Activated CD4-positive, alpha-beta T cell treated with anti-CD3 and anti-CD28 coated beads, Interleukin-2, amount 10 ng/mL, durations not matched to agents 7 days and 5 days (primary cell): ENCODE results near the gene SUMO2. TPM values are rescaled to one million over a fixed set of nuclear protein-coding genes. Genes with fewer than 3 reads are reported as not detected.
A peak's percentile ranks its signal among the peaks of the same experiment; 100 is the strongest.
"Not testable (repeated sequence)": the region's sequence is repeated elsewhere in the genome, so short reads cannot be mapped to it uniquely, and the experiment has no call there.

Source experiments
- CTCF ChIA-PET: fragments of 350-600 bp; sonication (Branson Sonifier 250); formaldehyde crosslinking; loops from one replicate; lab custom pipeline; 2021; ENCODE audit warnings: antibody characterized with exemption; lab: Charles Lee
- POLR2A ChIA-PET: fragments of 350-600 bp; sonication (Branson Sonifier 250); formaldehyde crosslinking; loops from one replicate; lab custom pipeline; 2021; ENCODE audit warnings: antibody characterized with exemption; lab: Charles Lee
- DNase-seq: peaks from one replicate; pipeline ENCODE4 v3.0.0-alpha.2; 2020
- H3K27ac Mint-ChIP-seq: one replicate; pipeline ENCODE4 v1.8.0; 2021; ENCODE audit warnings: mild to moderate bottlenecking, moderate library complexity, mixed read lengths
- H3K27me3 Mint-ChIP-seq: one replicate; pipeline ENCODE4 v1.8.0; 2021; ENCODE audit warnings: mixed read lengths
- H3K36me3 Mint-ChIP-seq: one replicate; pipeline ENCODE4 v1.8.0; 2021; ENCODE audit warnings: low read depth, mixed read lengths
- H3K4me1 Mint-ChIP-seq: one replicate; pipeline ENCODE4 v1.8.0; 2021; ENCODE audit warnings: mixed read lengths
- H3K4me3 Mint-ChIP-seq: one replicate; pipeline ENCODE4 v1.8.0; 2021; ENCODE audit warnings: mild to moderate bottlenecking, moderate library complexity, mixed read lengths
- H3K9me3 Mint-ChIP-seq: one replicate; pipeline ENCODE4 v1.8.0; 2021; ENCODE audit warnings: mixed read lengths
- total RNA-seq, 2 experiments: library from RNA; stranded (reverse); gene quantifications; one replicate each; pipeline ENCODE4 v1.2.3, GENCODE V29; 2021

Gene SUMO2
- total RNA-seq, 2 experiments from 2014 or later: 527 to 642 TPM

DNA sequence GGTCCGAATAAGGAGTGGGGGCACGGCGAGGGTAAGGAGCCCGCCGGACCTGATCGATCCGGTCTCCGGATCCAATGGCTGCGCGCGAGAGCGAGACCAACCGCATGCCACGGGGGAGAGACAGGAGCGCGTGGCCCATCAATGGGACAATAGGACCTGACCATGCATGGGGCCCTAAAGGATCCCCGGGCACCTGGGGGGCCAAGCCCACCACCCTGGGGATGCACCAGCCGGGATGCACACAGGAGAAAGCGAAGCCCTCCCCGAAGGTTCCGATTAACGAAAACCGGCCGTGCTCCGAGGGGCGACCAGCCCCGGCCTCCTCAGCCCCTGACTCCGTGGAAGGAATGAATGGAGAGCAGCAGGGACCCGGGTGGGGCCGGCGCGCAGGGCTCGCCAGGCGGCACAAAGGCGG lies 29.0 kb downstream of the SUMO2 start:
- H3K9me3 Mint-ChIP-seq: no peaks in the 10 kb centered on the region
- peak overlapping the region; percentile 92 for H3K4me3 Mint-ChIP-seq
- peak; percentile 34 for DNase-seq
- CTCF ChIA-PET: interaction anchor here (1.1 kb wide), 1 partner anchor 14 kb away, joined by 3 read pairs; no protein-coding TSS in a partner anchor
- peak overlapping the region; percentile 91 for H3K27ac Mint-ChIP-seq
- H3K27me3 Mint-ChIP-seq: no peaks in the 10 kb centered on the region
- H3K4me1 Mint-ChIP-seq: peaks cover 39% of the 10 kb centered on the region
- peaks cover 15% of the 10 kb centered on the region for H3K36me3 Mint-ChIP-seq
- POLR2A ChIA-PET: no interaction called here

DNA sequence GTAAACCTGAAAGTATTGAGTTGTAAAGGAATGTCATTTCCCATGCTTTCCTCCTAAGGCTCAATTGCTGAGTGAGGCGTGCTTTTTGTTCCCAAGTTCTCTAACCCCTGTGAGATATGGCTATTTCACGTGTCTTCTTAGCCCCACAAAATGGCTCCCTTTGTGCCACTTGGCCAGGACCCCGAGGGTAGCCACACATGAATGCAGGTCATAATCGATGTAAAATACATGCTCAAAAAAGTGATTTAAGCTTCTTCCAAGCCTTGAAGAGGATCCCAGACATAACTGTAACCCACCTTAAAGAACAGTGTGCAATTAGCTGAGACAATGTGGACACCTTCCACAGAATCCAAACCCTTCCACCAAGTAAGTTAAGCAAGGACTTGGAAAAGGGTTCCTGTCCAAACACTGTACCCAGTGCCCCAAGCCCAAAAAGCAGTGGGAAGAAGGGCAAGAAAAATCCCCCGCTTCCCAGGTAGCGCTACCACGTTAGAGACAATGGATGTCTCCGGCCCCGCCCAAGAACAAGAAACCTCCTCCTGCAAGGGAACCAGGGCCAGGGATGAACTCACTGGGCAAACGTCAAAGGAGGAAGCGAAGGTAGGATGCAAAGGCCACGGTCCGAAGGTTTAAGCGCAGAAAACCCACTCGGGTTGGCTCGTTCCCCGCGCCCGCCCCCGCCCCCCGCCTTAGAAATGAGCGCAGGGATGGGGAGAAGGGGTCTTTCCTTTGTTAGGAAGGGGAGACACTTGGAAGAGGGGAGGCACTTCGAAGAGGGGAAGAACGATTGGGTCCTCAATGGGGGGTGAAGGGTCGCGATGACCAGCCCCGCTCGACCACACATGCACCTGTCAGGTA lies 29.6 kb downstream of the SUMO2 start:
- H3K9me3 Mint-ChIP-seq: no peaks in the 10 kb centered on the region
- ChIA-PET POLR2A (interaction anchor here (0.6 kb wide), 1 partner anchor 19 kb away, joined by 3 read pairs; no protein-coding TSS in a partner anchor), CTCF (interaction anchor here (0.7 kb wide), 1 partner anchor 39 kb away, joined by 3 read pairs; no protein-coding TSS in a partner anchor)
- peak overlapping the region; percentile 92 for H3K4me3 Mint-ChIP-seq
- H3K36me3 Mint-ChIP-seq: peaks cover 21% of the 10 kb centered on the region
- H3K27me3 Mint-ChIP-seq: no peaks in the 10 kb centered on the region
- peak overlapping the region; percentile 91 for H3K27ac Mint-ChIP-seq
- DNase-seq: peak; percentile 40
- peaks cover 45% of the 10 kb centered on the region for H3K4me1 Mint-ChIP-seq

DNA sequence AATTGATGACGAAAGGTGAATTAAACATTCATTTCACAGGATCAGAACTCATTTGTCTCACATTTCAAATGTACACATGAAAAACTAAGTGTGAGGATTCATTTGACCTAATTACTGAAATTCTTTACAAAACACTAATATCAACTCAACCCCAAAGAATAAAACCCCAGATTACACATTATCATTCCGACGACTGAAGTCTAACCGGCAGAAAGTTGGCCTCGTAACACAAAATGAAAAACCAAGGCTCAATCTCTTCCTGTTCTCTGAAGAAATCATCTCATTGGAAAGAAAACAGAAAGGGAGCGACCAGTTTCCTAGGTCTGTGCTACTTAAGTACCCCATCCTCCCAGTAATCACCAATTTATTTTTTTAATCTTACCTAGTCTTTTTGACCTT lies 30.2 kb downstream of the SUMO2 start:
- CTCF ChIA-PET: interaction anchor here (0.7 kb wide), 1 partner anchor 38 kb away, joined by 3 read pairs; no protein-coding TSS in a partner anchor
- peak overlapping the region; percentile 91 for H3K27ac Mint-ChIP-seq

DNA sequence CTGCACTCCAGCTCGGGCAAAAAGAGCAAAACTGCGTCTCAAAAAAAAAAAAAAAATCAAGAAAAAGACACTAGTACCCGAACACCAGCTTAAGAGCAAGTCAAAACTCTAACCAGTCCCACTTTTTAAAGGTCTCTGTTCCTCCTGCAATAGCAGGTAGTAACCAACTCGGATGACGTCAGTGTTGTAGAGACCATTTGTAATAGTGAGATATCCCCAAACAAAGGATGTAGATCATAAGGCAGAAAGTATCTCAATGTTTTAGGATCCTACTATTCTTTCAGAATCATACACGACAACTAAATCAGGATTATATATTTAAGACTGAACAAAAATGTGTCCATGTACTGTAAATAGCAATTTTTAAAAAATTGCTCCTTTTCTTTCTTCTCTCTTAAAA lies 30.8 kb downstream of the SUMO2 start:
- peaks cover 32% of the 10 kb centered on the region for H3K36me3 Mint-ChIP-seq
- H3K27ac Mint-ChIP-seq: peak overlapping the region; percentile 36
- H3K27me3 Mint-ChIP-seq: no peaks in the 10 kb centered on the region
- peak overlapping the region; percentile 92 for H3K4me3 Mint-ChIP-seq
- CTCF ChIA-PET: interaction anchor here (0.6 to 0.9 kb wide), 3 partner anchors 16 to 265 kb away, joined by 3 to 4 read pairs (median 3); no protein-coding TSS in a partner anchor
- peaks cover 52% of the 10 kb centered on the region for H3K4me1 Mint-ChIP-seq
- H3K9me3 Mint-ChIP-seq: no peaks in the 10 kb centered on the region
- no peak for DNase-seq
- POLR2A ChIA-PET: no interaction called here

More for the DNA sequence above, 30.2 kb downstream of the SUMO2 start:
- peaks cover 28% of the 10 kb centered on the region for H3K36me3 Mint-ChIP-seq
- DNase-seq: no peak
- peak overlapping the region; percentile 92 for H3K4me3 Mint-ChIP-seq
- no peaks in the 10 kb centered on the region for H3K27me3 Mint-ChIP-seq
- POLR2A ChIA-PET: interaction anchor here (0.6 kb wide), 1 partner anchor 19 kb away, joined by 3 read pairs; no protein-coding TSS in a partner anchor
- H3K9me3 Mint-ChIP-seq: no peaks in the 10 kb centered on the region
- peaks cover 48% of the 10 kb centered on the region for H3K4me1 Mint-ChIP-seq

DNA sequence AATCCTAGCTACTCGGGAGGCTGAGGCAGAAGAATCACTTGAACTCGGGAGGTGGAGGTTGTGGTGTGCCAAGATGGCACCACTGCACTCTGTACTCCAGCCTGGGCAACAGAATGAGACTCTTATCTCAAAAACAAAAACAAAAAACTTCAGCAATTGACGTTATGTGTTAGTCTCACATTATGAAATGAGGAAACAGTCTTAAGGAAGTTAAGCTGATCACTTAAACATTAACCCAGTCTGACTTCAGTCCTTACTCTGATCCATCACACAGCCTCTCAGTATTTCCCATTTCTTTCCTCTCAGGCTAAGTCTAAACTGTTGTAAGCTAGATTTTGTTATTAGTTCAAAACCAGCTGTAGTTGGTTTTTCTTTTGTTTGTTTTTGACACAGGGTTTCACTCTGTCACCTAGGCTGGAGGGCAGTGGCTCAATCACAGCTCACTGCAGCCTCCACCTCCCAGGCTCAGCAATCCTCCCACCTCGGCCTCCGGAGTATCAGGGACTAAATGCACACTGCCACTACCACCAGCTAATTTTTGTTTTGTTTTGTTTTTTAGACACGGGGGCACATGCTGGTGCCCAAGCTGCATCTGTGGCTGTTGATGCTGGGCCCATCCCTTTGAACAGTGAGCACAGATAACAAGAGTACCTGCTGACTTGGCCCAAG lies 34.7 kb downstream of the SUMO2 start:
- Mint-ChIP-seq H3K4me1 (peaks cover 35% of the 10 kb centered on the region), H3K27ac (no peak overlapping the region), H3K4me3 (no peak overlapping the region), H3K9me3 (no peaks in the 10 kb centered on the region), H3K36me3 (peaks cover 52% of the 10 kb centered on the region), H3K27me3 (no peaks in the 10 kb centered on the region)
- POLR2A ChIA-PET: no interaction called here
- DNase-seq: no peak
- CTCF ChIA-PET: interaction anchor here (0.6 to 1.8 kb wide), 4 partner anchors 17 to 99 kb away, joined by 4 to 10 read pairs (median 5); partner anchors contain the start of gene NT5C

DNA sequence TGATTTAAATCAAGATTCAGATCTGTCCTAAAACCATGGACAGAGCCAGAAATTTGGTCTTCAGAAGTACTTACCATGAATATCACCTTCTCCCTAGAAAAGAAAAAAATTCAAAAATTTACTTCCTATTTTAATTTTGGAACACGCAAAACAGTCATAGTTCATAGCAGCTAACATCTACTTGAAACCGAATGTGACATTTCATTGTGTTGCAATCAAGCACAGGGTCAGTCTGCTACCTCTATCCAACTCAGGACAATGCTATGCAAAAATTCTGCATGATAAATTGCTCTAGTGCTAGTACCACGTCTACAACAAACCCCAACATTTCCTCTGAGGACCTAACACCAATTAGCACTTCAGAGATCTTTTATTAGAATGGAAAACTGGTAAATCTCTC lies 36.2 kb downstream of the SUMO2 start:
- peaks cover 53% of the 10 kb centered on the region for H3K36me3 Mint-ChIP-seq
- H3K27me3 Mint-ChIP-seq: no peaks in the 10 kb centered on the region
- H3K4me1 Mint-ChIP-seq: peaks cover 26% of the 10 kb centered on the region
- ChIA-PET POLR2A (no interaction called here), CTCF (interaction anchor here (1.9 to 2.2 kb wide), 2 partner anchors 15 to 33 kb away, joined by 5 to 12 read pairs; partner anchors contain the start of gene NT5C)
- H3K4me3 Mint-ChIP-seq: no peak overlapping the region
- H3K27ac Mint-ChIP-seq: no peak overlapping the region
- DNase-seq: no peak
- no peaks in the 10 kb centered on the region for H3K9me3 Mint-ChIP-seq

DNA sequence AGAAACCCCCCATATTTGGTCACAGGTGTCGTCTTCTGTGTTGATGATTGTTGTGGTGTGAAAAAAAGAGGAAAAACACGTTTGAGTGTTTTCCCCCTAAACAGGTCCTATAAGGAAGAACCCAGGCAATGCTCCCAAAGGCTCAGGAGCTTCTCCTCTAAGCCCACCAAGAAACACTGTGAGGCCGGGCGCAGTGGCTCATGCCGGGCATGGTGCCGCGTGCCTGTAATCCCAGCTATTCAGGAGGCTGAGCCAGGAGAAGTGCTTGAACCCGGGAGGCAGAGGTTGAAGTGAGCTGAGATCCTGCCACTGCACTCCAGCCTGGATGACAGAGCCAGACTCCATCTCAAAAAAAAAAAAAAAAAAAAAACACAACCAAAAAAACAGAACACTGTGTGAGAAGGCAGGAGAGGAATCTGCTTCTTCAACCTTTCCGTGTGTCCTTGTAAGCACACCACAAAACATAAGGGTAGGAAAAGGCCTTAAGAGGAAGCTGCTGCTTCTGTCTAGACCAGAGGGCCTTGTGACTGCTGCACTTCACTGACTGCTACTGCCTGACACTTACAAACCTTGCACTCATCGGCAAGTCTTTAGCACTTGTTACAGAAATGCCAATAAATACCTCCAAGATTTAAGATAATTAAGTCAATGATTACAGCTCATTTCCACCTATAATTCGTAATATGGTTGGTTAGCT lies 37.8 kb downstream of the SUMO2 start:
- H3K36me3 Mint-ChIP-seq: peaks cover 68% of the 10 kb centered on the region
- H3K27me3 Mint-ChIP-seq: no peaks in the 10 kb centered on the region
- ChIA-PET POLR2A (no interaction called here), CTCF (interaction anchor here (0.5 to 2.2 kb wide), 10 partner anchors 10 to 125 kb away, joined by 3 to 12 read pairs (median 4); partner anchors contain the start of gene NT5C)
- H3K4me1 Mint-ChIP-seq: peaks cover 39% of the 10 kb centered on the region
- no peaks in the 10 kb centered on the region for H3K9me3 Mint-ChIP-seq
- DNase-seq: no peak
- no peak overlapping the region for H3K4me3 Mint-ChIP-seq
- no peak overlapping the region for H3K27ac Mint-ChIP-seq

DNA sequence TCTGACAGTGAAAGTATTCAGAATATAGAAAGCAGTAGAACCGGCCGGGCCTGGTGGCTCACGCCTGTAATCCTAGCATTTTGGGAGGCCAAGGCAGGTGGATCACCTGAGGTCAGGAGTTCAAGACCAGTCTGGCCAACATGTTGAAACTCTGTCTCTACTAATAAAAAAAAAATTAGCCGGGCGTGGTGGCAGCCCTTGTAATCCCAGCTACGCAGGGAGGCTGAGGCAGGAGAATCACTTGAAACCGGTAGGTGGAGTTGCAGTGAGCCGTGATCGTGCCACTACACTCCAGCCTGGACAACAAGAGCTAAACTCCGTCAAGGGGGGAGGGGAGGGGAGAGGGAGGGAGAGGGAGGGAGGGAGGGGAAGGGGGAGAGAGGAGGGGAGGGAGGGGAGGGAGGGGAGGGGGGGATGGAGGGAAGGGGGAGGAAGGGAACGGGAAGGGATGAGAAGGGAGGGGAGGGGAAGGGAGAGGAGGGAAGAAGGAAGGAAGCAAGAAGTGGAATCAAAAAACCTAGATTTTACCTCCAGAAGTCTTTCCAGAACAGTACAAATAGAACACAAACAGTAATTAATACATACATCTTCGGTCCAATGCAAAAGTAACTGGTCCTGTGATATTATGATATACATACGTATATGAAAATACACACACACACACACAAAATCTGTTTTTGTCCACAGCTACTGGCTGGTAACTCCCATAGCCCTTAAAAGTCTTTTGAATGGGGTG lies 40.4 kb downstream of the SUMO2 start:
- Mint-ChIP-seq H3K27ac (no peak overlapping the region), H3K27me3 (no peaks in the 10 kb centered on the region), H3K4me1 (peaks cover 27% of the 10 kb centered on the region), H3K4me3 (no peak overlapping the region), H3K9me3 (no peaks in the 10 kb centered on the region), H3K36me3 (peaks cover 56% of the 10 kb centered on the region)
- CTCF ChIA-PET: interaction anchor here (0.6 to 1.8 kb wide), 2 partner anchors 10 to 19 kb away, joined by 3 to 11 read pairs; partner anchors contain the start of gene NT5C
- POLR2A ChIA-PET: no interaction called here
- DNase-seq: no peak

DNA sequence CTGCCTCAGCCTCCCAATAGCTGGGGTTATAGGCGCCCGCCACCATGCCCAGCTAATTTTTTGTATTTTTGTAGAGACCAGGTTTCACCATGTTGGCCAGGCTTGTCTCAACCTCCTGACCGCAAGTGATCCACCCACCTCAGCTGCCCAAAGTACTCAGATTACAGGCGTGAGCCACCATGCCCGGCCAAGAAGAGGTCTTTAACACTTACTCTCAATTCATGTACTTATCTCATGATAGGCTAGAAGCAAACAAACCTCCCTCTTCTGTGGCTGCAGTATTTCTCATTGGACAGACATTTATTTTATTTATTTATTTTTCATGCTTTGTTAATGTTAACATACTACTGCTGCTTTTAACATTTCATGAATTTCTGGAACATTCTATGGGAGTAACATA lies 44.2 kb downstream of the SUMO2 start:
- H3K4me1 Mint-ChIP-seq: peaks cover 25% of the 10 kb centered on the region
- no peak overlapping the region for H3K27ac Mint-ChIP-seq
- no peaks in the 10 kb centered on the region for H3K27me3 Mint-ChIP-seq
- POLR2A ChIA-PET: interaction anchor here (0.6 kb wide), 1 partner anchor 24 kb away, joined by 3 read pairs; no protein-coding TSS in a partner anchor
- H3K36me3 Mint-ChIP-seq: peaks cover 36% of the 10 kb centered on the region
- CTCF ChIA-PET: interaction anchor here (0.6 to 1.7 kb wide), 4 partner anchors 13 to 54 kb away, joined by 3 to 4 read pairs (median 3); no protein-coding TSS in a partner anchor
- no peak for DNase-seq
- no peak overlapping the region for H3K4me3 Mint-ChIP-seq
- no peaks in the 10 kb centered on the region for H3K9me3 Mint-ChIP-seq

DNA sequence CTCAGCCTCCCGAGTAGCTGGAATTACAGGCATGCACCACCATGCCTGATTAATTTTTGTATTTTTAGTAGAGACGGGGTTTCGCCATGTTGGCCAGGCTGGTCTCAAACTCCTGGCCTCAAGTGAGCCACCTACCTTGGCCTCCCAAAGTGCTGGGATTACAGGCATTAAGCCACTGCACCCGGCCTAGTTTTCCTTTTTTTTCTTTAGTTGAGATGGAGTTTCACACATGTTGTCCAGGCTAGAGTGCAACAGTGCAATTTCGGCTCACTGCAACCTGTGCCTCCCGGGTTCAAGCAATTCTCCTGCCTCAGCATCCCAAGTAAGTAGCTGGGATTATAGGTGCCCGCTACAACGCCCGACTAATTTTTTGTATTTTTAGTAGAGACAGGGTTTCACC lies 45.0 kb downstream of the SUMO2 start:
- H3K9me3 Mint-ChIP-seq, H3K27me3 Mint-ChIP-seq, POLR2A ChIA-PET, DNase-seq, H3K4me3 Mint-ChIP-seq, H3K27ac Mint-ChIP-seq: not testable (repeated sequence)
- Mint-ChIP-seq H3K36me3 (peaks cover 36% of the 10 kb centered on the region), H3K4me1 (peaks cover 30% of the 10 kb centered on the region)
- CTCF ChIA-PET: interaction anchor here (0.6 to 1.7 kb wide), 4 partner anchors 12 to 53 kb away, joined by 3 to 4 read pairs (median 3); no protein-coding TSS in a partner anchor

DNA sequence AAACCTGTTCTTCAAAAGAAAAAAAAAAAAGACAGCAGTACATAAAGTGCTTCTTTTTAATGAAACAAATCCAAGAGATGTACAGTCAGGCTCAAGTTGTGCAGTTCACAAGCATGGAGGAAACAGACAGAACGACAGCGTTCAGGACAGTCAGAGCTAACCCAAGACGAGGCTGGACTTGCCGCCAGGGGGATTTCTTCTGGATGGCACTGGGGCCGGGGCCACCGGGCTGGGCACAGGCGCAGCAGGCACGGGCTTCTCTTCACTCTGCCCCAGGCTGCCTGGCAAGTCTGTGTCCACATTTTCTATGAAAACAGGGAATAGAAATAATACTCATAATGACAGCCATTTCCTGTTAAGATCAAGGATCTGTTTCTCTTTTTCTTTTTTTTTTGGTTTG lies 46.8 kb downstream of the SUMO2 start:
- Mint-ChIP-seq H3K9me3 (no peaks in the 10 kb centered on the region), H3K4me3 (no peak overlapping the region), H3K27me3 (no peaks in the 10 kb centered on the region), H3K4me1 (peaks cover 29% of the 10 kb centered on the region), H3K27ac (no peak overlapping the region), H3K36me3 (peaks cover 23% of the 10 kb centered on the region)
- ChIA-PET CTCF (interaction anchor here (0.8 to 1.2 kb wide), 2 partner anchors 11 to 16 kb away, joined by 3 read pairs; no protein-coding TSS in a partner anchor), POLR2A (no interaction called here)
- no peak for DNase-seq
